Measurements from ENCODE around the gene EQTN. TPM values are rescaled to one million over a fixed set of nuclear protein-coding genes. Genes with fewer than 3 reads are reported as not detected.
A peak's percentile ranks its signal among the peaks of the same experiment; 100 is the strongest.

EQTN gene
- total RNA-seq, 4 donors from 2014 or later: 0.97 to 2.8 TPM; not detected in 2

DNA sequence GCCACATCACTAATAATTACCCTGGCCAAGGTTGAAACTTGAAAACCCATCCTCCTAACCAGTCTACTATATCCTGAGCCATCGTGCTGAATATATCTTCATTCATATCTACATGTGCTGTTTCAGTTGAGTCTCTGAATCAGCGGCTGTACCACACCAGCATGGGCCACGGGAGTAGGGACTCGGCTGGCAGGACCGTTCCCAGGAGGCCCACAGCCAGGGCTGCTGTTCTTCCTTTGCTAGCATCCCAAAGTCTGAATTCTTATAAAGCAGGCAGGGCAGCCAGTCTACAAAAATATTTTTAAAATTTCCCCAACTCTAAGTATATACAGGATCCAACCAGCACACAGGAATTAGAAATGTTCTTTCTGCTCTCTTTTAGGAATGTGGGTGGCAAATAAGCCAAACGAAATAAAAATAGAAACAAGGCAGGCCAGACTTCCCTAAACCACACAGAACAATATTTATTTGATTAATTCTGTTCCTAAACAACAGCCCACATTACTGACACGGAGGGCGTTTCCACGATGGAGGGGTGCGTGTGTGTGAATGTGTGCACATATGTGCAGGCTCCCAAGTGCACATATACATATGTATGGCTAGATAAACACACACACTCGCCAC is 42.8 kb upstream of the EQTN start:
- H3K36me3 ChIP-seq: no peaks in the 10 kb centered on the region
- DNase-seq: no peak
- peak overlapping the region; percentile 58 to 79 for H3K27ac ChIP-seq
- TF ChIP-seq, protein P1, sequence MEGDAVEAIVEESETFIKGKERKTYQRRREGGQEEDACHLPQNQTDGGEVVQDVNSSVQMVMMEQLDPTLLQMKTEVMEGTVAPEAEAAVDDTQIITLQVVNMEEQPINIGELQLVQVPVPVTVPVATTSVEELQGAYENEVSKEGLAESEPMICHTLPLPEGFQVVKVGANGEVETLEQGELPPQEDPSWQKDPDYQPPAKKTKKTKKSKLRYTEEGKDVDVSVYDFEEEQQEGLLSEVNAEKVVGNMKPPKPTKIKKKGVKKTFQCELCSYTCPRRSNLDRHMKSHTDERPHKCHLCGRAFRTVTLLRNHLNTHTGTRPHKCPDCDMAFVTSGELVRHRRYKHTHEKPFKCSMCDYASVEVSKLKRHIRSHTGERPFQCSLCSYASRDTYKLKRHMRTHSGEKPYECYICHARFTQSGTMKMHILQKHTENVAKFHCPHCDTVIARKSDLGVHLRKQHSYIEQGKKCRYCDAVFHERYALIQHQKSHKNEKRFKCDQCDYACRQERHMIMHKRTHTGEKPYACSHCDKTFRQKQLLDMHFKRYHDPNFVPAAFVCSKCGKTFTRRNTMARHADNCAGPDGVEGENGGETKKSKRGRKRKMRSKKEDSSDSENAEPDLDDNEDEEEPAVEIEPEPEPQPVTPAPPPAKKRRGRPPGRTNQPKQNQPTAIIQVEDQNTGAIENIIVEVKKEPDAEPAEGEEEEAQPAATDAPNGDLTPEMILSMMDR (IDR thresholded peaks at IDR 0.05): no peak
- no peak overlapping the region for H3K4me3 ChIP-seq
- intact Hi-C loops (cut with DNase I; ENCODE audit: low total_unique reads): loop anchor here (5.0 kb wide), 1 partner anchor 193 kb away; no protein-coding TSS in a partner anchor
- no peaks in the 10 kb centered on the region for H3K9me3 ChIP-seq
- H3K4me1 ChIP-seq: peaks cover 15 to 18% of the 10 kb centered on the region in 2 donors
- no peaks in the 10 kb centered on the region for H3K27me3 ChIP-seq

DNA sequence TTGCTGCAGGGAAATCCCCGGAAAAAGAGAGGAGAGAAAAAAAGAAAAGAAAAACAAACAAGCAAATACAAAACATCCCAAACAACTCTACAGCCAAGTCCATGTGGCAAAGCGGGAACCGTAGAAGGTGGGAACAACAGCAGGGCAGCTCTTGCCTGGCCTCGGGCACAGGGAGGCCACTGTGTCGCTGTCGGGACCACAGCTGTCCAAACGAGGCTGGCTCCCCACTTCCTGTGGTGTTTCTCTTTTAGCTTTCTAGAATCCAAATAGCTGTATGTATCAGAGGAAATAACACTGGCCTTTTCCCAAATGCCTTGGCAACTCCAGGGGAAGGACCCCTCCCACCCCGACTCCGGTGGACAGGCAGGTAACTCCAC is 41.6 kb upstream of the EQTN start:
- Histone ChIP-seq H3K4me1 (peaks cover 15 to 18% of the 10 kb centered on the region in 2 donors), H3K27me3 (no peaks in the 10 kb centered on the region), H3K9me3 (no peaks in the 10 kb centered on the region), H3K27ac (peak overlapping the region; percentile 58 to 79), H3K36me3 (no peaks in the 10 kb centered on the region), H3K4me3 (no peak overlapping the region)
- no peak for TF ChIP-seq POLR2A (IDR thresholded peaks at IDR 0.05)
- TF ChIP-seq, protein P1 (IDR thresholded peaks at IDR 0.05): no peak
- intact Hi-C loops (cut with DNase I; ENCODE audit: low total_unique reads): loop anchor here (5.0 kb wide), 1 partner anchor 194 kb away; no protein-coding TSS in a partner anchor
- DNase-seq: no peak

DNA sequence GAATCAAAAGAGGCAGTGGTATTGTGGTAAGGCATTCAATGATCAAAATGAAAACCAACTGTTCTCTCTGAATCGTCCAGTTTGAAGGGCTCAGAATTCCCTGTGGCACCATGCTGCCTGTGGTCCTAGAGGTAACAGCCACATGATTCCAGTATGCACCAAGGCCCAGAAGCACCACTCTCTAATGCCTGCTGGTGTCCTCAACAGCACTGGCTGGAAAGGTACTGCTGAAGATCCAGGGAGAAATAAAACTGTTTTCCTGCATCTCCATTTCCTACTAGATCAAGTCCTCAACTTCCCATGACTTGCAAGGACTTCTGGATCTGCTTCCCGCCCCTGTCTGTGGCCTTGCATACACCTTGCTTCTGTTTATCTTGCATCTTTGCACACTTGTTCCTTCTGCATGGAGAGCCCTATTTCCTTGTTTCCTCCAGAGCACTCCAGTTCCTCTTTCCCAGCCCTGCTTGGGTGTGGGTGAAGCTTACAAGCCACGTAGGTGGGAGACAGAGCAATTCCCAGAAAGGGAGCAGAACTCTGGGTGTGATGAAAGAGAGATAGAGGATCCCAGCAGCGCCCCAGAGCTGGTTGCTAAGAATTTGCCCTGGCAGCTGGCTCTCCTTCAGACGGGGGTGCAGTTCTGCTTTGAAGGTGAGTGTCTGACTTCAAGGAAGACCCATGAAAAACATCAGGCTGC is 41.0 kb upstream of the EQTN start:
- no peak for DNase-seq
- no peaks in the 10 kb centered on the region for H3K36me3 ChIP-seq
- peak overlapping the region; percentile 58 to 79 for H3K27ac ChIP-seq
- no peak overlapping the region for H3K4me3 ChIP-seq
- peaks cover 15 to 18% of the 10 kb centered on the region in 2 donors for H3K4me1 ChIP-seq
- TF ChIP-seq POLR2A (IDR thresholded peaks at IDR 0.05): no peak
- TF ChIP-seq, protein P1 (IDR thresholded peaks at IDR 0.05): no peak
- no peaks in the 10 kb centered on the region for H3K9me3 ChIP-seq
- no peaks in the 10 kb centered on the region for H3K27me3 ChIP-seq
- intact Hi-C loops (cut with DNase I; ENCODE audit: low total_unique reads): loop anchor here (5.0 kb wide), 1 partner anchor 194 kb away; no protein-coding TSS in a partner anchor

DNA sequence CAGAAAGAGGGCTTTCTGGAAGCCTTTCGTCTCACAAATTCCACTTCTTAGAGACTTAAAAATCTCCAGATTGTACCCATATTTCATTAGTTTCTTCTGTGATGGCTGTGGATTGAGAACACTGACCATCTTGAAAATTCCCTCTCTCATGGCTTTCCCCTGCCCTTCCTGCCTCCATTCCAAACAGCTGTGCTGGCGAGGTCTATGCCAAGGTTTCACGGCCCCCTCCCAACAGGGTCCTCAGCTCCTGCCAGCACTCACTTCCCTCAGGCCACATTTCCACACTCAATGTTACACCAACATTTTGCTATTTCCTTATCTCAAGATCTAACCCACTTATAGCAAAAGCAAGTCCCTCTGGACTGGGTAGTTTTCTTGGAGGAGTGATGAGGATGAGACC is 40.3 kb upstream of the EQTN start:
- intact Hi-C loops (cut with DNase I; ENCODE audit: low total_unique reads): loop anchor here (5.0 kb wide), 1 partner anchor 195 kb away; no protein-coding TSS in a partner anchor
- peak overlapping the region; percentile 58 to 79 for H3K27ac ChIP-seq

More for the DNA sequence above, 40.3 kb upstream of the EQTN start:
- TF ChIP-seq POLR2A (IDR thresholded peaks at IDR 0.05): no peak
- TF ChIP-seq, protein P1 (IDR thresholded peaks at IDR 0.05): no peak
- H3K36me3 ChIP-seq: no peaks in the 10 kb centered on the region
- H3K4me3 ChIP-seq: no peak overlapping the region
- no peaks in the 10 kb centered on the region for H3K9me3 ChIP-seq
- peaks cover 15 to 18% of the 10 kb centered on the region in 2 donors for H3K4me1 ChIP-seq
- DNase-seq: no peak
- H3K27me3 ChIP-seq: no peaks in the 10 kb centered on the region
